Nephron progenitor cell (in vitro differentiated cells): ENCODE measurements around the gene SYDE2.
A peak's percentile ranks its signal among the peaks of the same experiment; 100 is the strongest.

Experiments
- DNase-seq: peaks from one replicate; pipeline ENCODE4 v3.0.0; 2021
- H3K27ac Mint-ChIP-seq: 2 replicates; pipeline ENCODE4 v1.8.0; 2021; ENCODE audit warnings: mild to moderate bottlenecking, moderate library complexity, mixed read lengths
- H3K27me3 Mint-ChIP-seq: 2 replicates; pipeline ENCODE4 v1.8.0; 2021; ENCODE audit warnings: mild to moderate bottlenecking, low read depth, mixed read lengths; ENCODE audit not compliant: poor library complexity
- H3K36me3 Mint-ChIP-seq: 2 replicates; pipeline ENCODE4 v1.8.0; 2021; ENCODE audit warnings: low read depth, mixed read lengths
- H3K4me1 Mint-ChIP-seq: 2 replicates; pipeline ENCODE4 v1.8.0; 2021; ENCODE audit warnings: mixed read lengths
- H3K4me3 Mint-ChIP-seq: 2 replicates; pipeline ENCODE4 v1.8.0; 2021; ENCODE audit warnings: mild to moderate bottlenecking, moderate library complexity, mixed read lengths
- H3K9me3 Mint-ChIP-seq: 2 replicates; pipeline ENCODE4 v1.8.0; 2021; ENCODE audit warnings: mild to moderate bottlenecking, moderate library complexity, mixed read lengths
- TF ChIP-seq, protein P1 (sequence below): fragments of 200-600 bp; sonication (generic); IDR thresholded peaks from 2 replicates; pipeline ENCODE4 v1.5.0; 2021; ENCODE audit warnings: antibody characterized with exemption

SYDE2 gene

DNA sequence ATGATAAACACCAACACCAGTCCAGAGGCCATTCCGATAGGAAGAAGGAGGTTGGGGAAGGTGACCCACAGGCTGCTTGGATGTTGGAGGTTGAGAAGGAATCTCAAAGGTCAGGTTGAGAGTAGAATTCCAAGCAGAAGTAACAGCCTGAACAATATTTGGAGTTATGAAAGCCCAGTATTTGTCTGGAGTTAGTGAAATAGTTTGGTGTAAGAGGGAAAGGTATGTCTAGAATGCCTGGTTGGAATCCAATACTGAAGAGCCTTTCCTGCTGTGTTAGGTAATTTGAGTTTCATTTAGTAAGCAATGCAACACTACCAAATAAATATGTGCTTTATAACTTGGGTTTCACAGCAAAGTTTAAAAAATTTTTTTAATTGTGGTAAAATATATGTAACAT is 82.1 kb downstream of the SYDE2 start:
- TF ChIP-seq, protein P1, sequence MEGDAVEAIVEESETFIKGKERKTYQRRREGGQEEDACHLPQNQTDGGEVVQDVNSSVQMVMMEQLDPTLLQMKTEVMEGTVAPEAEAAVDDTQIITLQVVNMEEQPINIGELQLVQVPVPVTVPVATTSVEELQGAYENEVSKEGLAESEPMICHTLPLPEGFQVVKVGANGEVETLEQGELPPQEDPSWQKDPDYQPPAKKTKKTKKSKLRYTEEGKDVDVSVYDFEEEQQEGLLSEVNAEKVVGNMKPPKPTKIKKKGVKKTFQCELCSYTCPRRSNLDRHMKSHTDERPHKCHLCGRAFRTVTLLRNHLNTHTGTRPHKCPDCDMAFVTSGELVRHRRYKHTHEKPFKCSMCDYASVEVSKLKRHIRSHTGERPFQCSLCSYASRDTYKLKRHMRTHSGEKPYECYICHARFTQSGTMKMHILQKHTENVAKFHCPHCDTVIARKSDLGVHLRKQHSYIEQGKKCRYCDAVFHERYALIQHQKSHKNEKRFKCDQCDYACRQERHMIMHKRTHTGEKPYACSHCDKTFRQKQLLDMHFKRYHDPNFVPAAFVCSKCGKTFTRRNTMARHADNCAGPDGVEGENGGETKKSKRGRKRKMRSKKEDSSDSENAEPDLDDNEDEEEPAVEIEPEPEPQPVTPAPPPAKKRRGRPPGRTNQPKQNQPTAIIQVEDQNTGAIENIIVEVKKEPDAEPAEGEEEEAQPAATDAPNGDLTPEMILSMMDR, result no peak
- Mint-ChIP-seq H3K36me3 (no peaks in the 10 kb centered on the region), H3K4me1 (peaks cover 5% of the 10 kb centered on the region), H3K27me3 (peaks cover 4% of the 10 kb centered on the region), H3K9me3 (no peaks in the 10 kb centered on the region), H3K27ac (no peak overlapping the region), H3K4me3 (no peak overlapping the region)
- no peak for DNase-seq

DNA sequence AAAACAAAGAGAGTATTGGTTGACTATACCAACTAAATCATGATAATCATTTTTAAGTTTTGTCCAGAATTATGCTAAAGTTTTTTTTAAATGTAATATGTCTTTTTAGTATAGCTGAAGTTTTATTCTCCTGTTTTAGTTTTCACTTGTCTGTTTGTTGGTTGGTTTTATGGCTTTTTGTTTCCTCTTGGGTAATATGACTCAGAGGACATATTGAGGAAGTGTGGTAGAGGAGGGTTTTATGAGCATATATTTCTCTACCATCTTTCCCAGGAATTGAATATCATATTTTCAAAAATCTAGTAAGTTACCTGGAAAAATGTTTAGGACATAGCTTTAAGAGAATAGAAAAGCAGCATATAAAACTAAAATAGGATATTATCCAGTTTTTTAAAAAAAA is 84.0 kb downstream of the SYDE2 start:
- no peak overlapping the region for H3K27ac Mint-ChIP-seq
- no peaks in the 10 kb centered on the region for H3K9me3 Mint-ChIP-seq
- no peaks in the 10 kb centered on the region for H3K4me1 Mint-ChIP-seq
- DNase-seq, result no peak
- peaks cover 4% of the 10 kb centered on the region for H3K27me3 Mint-ChIP-seq
- H3K36me3 Mint-ChIP-seq, result no peaks in the 10 kb centered on the region
- TF ChIP-seq, protein P1, result no peak
- no peak overlapping the region for H3K4me3 Mint-ChIP-seq

DNA sequence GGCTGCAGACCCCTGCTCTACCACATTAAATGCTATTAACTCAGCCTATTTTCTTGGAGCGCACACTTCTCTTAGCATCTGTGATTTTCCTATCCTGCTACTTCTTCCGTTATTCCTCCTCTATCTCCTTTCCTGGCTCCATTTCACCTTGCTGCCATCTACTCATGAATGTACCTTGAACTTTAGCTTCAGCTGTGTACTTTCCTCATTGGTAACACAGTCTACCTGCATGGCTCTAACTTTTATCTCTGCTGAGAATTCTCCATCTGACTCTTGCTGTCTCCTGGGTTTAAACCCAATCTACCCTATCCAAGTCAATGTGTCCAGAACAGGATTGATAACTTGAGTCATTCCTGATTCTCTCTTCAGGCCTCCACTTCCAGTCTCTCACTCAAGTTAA is 84.9 kb downstream of the SYDE2 start:
- H3K27ac Mint-ChIP-seq, result no peak overlapping the region
- peaks cover 4% of the 10 kb centered on the region for H3K27me3 Mint-ChIP-seq
- no peaks in the 10 kb centered on the region for H3K4me1 Mint-ChIP-seq
- H3K9me3 Mint-ChIP-seq, result no peaks in the 10 kb centered on the region
- TF ChIP-seq, protein P1, result no peak
- H3K4me3 Mint-ChIP-seq, result no peak overlapping the region
- no peaks in the 10 kb centered on the region for H3K36me3 Mint-ChIP-seq
- DNase-seq, result no peak

DNA sequence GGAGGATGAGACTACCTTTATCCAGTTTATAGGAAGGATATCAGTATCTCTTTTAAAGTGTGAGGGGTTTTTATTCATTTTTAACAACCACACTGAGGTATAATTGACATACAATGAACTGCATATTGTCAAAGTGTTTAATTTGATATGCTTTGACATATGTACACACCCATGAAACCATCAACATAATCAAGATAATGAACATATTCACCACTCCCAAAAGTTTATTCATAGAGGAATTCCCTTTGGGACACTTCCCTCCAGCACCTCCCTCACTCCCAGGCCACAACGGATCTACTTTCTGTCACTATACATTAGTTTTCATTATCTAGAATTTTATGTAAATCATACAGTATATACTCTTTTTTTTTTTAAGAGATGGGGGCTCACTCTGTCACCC is 89.1 kb downstream of the SYDE2 start:
- Mint-ChIP-seq H3K27me3 (peaks cover 3% of the 10 kb centered on the region), H3K36me3 (no peaks in the 10 kb centered on the region), H3K4me1 (no peaks in the 10 kb centered on the region), H3K9me3 (no peaks in the 10 kb centered on the region), H3K27ac (no peak overlapping the region), H3K4me3 (no peak overlapping the region)
- DNase-seq, result no peak
- TF ChIP-seq, protein P1, result no peak

DNA sequence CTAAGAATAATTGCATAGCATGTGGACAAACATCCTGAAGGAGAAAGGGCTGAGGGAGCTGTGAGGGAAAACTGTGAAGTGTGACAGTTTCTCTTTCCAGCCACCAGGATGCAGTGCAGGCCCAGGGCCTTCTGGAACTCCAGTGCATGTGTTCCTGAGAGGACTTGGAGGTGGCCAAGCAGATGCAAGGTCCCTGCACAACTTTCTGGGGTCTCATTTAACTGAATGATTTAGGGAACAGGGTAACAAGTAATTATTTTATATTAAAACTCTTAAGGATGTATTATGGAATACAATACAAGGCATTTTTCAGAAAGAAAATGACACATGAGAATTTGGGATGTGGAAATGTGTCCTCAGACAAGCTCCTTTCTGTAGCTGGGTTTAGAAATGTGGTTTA is 91.3 kb downstream of the SYDE2 start:
- peak; percentile 42 for DNase-seq
- no peak overlapping the region for H3K4me3 Mint-ChIP-seq
- H3K27ac Mint-ChIP-seq, result no peak overlapping the region
- TF ChIP-seq, protein P1, result peak; percentile 70
- no peaks in the 10 kb centered on the region for H3K36me3 Mint-ChIP-seq
- H3K27me3 Mint-ChIP-seq, result peaks cover 3% of the 10 kb centered on the region
- no peaks in the 10 kb centered on the region for H3K9me3 Mint-ChIP-seq
- no peaks in the 10 kb centered on the region for H3K4me1 Mint-ChIP-seq
